Transverse colon (tissue), 4 donors: Measurements from ENCODE around the gene IL1RN.

Source experiments
- CTCF ChIP-seq, 5 experiments: fragments of 200-600 bp in 3 of 5; fragments of 450-650 bp in 2 of 5; sonication (generic) in 3 of 5; IDR thresholded peaks; 1 replicate in 2 of 5; 2 replicates in 3 of 5; pipeline ENCODE4 v1.5.1; 2016 to 2017; ENCODE audit warnings: antibody characterized with exemption in 5 of 5, inconsistent platforms in 3 of 5, mild to moderate bottlenecking in 2 of 5, moderate library complexity in 1 of 5
- EP300 ChIP-seq: sonication (generic); formaldehyde crosslinking; IDR thresholded peaks from one replicate; pipeline ENCODE4 v1.6.1; 2017; ENCODE audit warnings: antibody characterized with exemption, low read depth
- POLR2A ChIP-seq: fragments of 450-650 bp; IDR thresholded peaks from one replicate; pipeline ENCODE4 v1.6.1; 2016; ENCODE audit warnings: antibody characterized with exemption, mild to moderate bottlenecking, moderate library complexity
- POLR2AphosphoS5 ChIP-seq, 3 donors: sonication (generic); formaldehyde crosslinking; IDR thresholded peaks; one replicate each; pipeline ENCODE4 v1.6.1; 2016; ENCODE audit warnings: antibody characterized with exemption in 3 of 3

- no peak for TF ChIP-seq CTCF (IDR thresholded peaks at IDR 0.05)
- TF ChIP-seq POLR2A, result no peak
- TF ChIP-seq EP300, result no peak
- no peak for TF ChIP-seq POLR2AphosphoS5 (IDR thresholded peaks at IDR 0.05)
These were observed 29.1 kb downstream of the IL1RN start for GRCh38 chr2:113156278-113157117.
